Putamen (tissue), 1 donor: ENCODE data around the gene MBD4.
"Not testable (repeated sequence)": the region's sequence is repeated elsewhere in the genome, so short reads cannot be mapped to it uniquely, and the experiment has no call there.

Experiments used
- DNase-seq: peaks from one replicate; pipeline ENCODE4 v3.0.0-alpha.2; 2016; ENCODE audit warnings: low spot score

The MBD4 gene

GRCh38 chr3:129409541-129409940 is 30.2 kb downstream of the MBD4 start:
- DNase-seq: no peak

- no peak for DNase-seq
Measured at GRCh38 chr3:129404610-129405009, 35.1 kb downstream of the MBD4 start.

- no peak for DNase-seq
Measured at GRCh38 chr3:129404130-129404529, 35.6 kb downstream of the MBD4 start.

GRCh38 chr3:129403450-129403849 is 36.3 kb downstream of the MBD4 start:
- no peak for DNase-seq

GRCh38 chr3:129402616-129403015 is 37.1 kb downstream of the MBD4 start:
- no peak for DNase-seq

GRCh38 chr3:129402210-129402609 is 37.5 kb downstream of the MBD4 start:
- no peak for DNase-seq

GRCh38 chr3:129399895-129400357 is 39.8 kb downstream of the MBD4 start:
- DNase-seq: no peak

- DNase-seq: peak; percentile 94
Measured at GRCh38 chr3:129399145-129399894, 40.4 kb downstream of the MBD4 start.

- DNase-seq: no peak
Measured at GRCh38 chr3:129398803-129399144, 41.0 kb downstream of the MBD4 start.

GRCh38 chr3:129393760-129394564 is 45.8 kb downstream of the MBD4 start:
- not testable (repeated sequence) for DNase-seq

- no peak for DNase-seq
Measured at GRCh38 chr3:129393271-129393670, 46.5 kb downstream of the MBD4 start.

- DNase-seq: not testable (repeated sequence)
Measured at GRCh38 chr3:129392106-129392887, 47.5 kb downstream of the MBD4 start.

- not testable (repeated sequence) for DNase-seq
Measured at GRCh38 chr3:129391583-129391982, 48.2 kb downstream of the MBD4 start.

GRCh38 chr3:129389572-129389937 is 50.2 kb downstream of the MBD4 start:
- DNase-seq: no peak

GRCh38 chr3:129388791-129389571 is 50.8 kb downstream of the MBD4 start:
- DNase-seq: not testable (repeated sequence)

GRCh38 chr3:129387487-129387886 is 52.3 kb downstream of the MBD4 start:
- DNase-seq: no peak

GRCh38 chr3:129386984-129387383 is 52.8 kb downstream of the MBD4 start:
- DNase-seq: peak; percentile 27

GRCh38 chr3:129385507-129385906 is 54.2 kb downstream of the MBD4 start:
- not testable (repeated sequence) for DNase-seq

GRCh38 chr3:129384594-129385323 is 55.0 kb downstream of the MBD4 start:
- peak; percentile 30 for DNase-seq

- not testable (repeated sequence) for DNase-seq
Measured at GRCh38 chr3:129384103-129384502, 55.6 kb downstream of the MBD4 start.

- DNase-seq: peak; percentile 34
Measured at GRCh38 chr3:129383292-129383860, 56.4 kb downstream of the MBD4 start.
